ENCODE measurements around the gene ARHGAP6.
"Not testable (repeated sequence)": the region's sequence is repeated elsewhere in the genome, so short reads cannot be mapped to it uniquely, and the experiment has no call there.

The ARHGAP6 gene

GRCh38 chrX:11273544-11273943, 392.2 kb downstream of the ARHGAP6 start:
- DNase-seq, result no peak

- DNase-seq, result no peak
Observed at GRCh38 chrX:11272863-11273262, 392.9 kb downstream of the ARHGAP6 start.

GRCh38 chrX:11272290-11272689, 393.4 kb downstream of the ARHGAP6 start:
- DNase-seq, result no peak

GRCh38 chrX:11269996-11270395, 395.7 kb downstream of the ARHGAP6 start:
- no peak for DNase-seq

GRCh38 chrX:11269006-11269405, 396.7 kb downstream of the ARHGAP6 start:
- DNase-seq, result no peak

- DNase-seq, result no peak
Observed at GRCh38 chrX:11267425-11267824, 398.3 kb downstream of the ARHGAP6 start.

GRCh38 chrX:11266573-11267003, 399.1 kb downstream of the ARHGAP6 start:
- DNase-seq, result no peak

GRCh38 chrX:11265352-11265751, 400.4 kb downstream of the ARHGAP6 start:
- no peak for DNase-seq

GRCh38 chrX:11264925-11265324, 400.8 kb downstream of the ARHGAP6 start:
- DNase-seq, result no peak

GRCh38 chrX:11261260-11261659, 404.5 kb downstream of the ARHGAP6 start:
- no peak for DNase-seq

- no peak for DNase-seq
Observed at GRCh38 chrX:11259437-11259836, 406.3 kb downstream of the ARHGAP6 start.

- no peak for DNase-seq
Observed at GRCh38 chrX:11257711-11258110, 408.0 kb downstream of the ARHGAP6 start.

GRCh38 chrX:11257290-11257689, 408.4 kb downstream of the ARHGAP6 start:
- DNase-seq, result no peak

- no peak for DNase-seq
Observed at GRCh38 chrX:11254417-11255109, 411.2 kb downstream of the ARHGAP6 start.

GRCh38 chrX:11244636-11245035, 421.1 kb downstream of the ARHGAP6 start:
- DNase-seq, result no peak

- DNase-seq, result no peak
Observed at GRCh38 chrX:11242704-11243103, 423.0 kb downstream of the ARHGAP6 start.

- DNase-seq, result no peak
Observed at GRCh38 chrX:11241720-11242119, 424.0 kb downstream of the ARHGAP6 start.

GRCh38 chrX:11239230-11239629, 426.5 kb downstream of the ARHGAP6 start:
- no peak for DNase-seq

GRCh38 chrX:11235377-11235776, 430.3 kb downstream of the ARHGAP6 start:
- DNase-seq, result not testable (repeated sequence)

- DNase-seq, result no peak
Observed at GRCh38 chrX:11215191-11215921, 450.4 kb downstream of the ARHGAP6 start.

- no peak for DNase-seq
Observed at GRCh38 chrX:11214346-11215190, 451.2 kb downstream of the ARHGAP6 start.

GRCh38 chrX:11212741-11213140, 453.0 kb downstream of the ARHGAP6 start:
- no peak for DNase-seq

- DNase-seq, result no peak
Observed at GRCh38 chrX:11210415-11210801, 455.3 kb downstream of the ARHGAP6 start.

Data from GDM1 (cell line).